ENCODE measurements around the gene ZNF777.

GRCh38 chr7:149422914-149423301, 38.0 kb downstream of the ZNF777 start:
- TF ChIP-seq, protein P1, sequence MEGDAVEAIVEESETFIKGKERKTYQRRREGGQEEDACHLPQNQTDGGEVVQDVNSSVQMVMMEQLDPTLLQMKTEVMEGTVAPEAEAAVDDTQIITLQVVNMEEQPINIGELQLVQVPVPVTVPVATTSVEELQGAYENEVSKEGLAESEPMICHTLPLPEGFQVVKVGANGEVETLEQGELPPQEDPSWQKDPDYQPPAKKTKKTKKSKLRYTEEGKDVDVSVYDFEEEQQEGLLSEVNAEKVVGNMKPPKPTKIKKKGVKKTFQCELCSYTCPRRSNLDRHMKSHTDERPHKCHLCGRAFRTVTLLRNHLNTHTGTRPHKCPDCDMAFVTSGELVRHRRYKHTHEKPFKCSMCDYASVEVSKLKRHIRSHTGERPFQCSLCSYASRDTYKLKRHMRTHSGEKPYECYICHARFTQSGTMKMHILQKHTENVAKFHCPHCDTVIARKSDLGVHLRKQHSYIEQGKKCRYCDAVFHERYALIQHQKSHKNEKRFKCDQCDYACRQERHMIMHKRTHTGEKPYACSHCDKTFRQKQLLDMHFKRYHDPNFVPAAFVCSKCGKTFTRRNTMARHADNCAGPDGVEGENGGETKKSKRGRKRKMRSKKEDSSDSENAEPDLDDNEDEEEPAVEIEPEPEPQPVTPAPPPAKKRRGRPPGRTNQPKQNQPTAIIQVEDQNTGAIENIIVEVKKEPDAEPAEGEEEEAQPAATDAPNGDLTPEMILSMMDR (IDR thresholded peaks at IDR 0.05; ENCODE audit: low read depth, low read length) = no peak
- TF ChIP-seq EZH2phosphoT487 (IDR thresholded peaks at IDR 0.05; ENCODE audit: low read depth) = no peak

Measured in OCI-LY3 (cell line).